ENCODE results near the gene LILRB4. TPM values are rescaled to one million over a fixed set of nuclear protein-coding genes. Genes with fewer than 3 reads are reported as not detected.

Gene LILRB4
- total RNA-seq: not detected in 2 replicates

DNA sequence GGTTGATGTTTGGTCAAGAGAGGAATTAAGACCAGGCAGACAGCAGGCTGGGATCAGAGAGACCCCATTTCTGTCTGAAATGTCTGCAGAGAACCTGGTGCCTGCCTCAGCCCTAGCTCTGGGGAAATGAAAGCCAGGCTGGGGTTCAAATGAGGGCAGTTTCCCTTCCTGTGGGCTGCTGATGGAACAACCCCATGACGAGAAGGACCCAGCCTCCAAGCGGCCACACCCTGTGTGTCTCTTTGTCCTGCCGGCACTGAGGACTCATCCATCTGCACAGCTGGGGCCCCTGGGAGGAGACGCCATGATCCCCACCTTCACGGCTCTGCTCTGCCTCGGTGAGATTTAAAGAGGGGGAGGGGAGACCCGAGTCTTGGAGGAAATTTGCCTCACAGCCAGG is at the start of gene LILRB4:
Gene LILRB4, plus strand, starts transcription at position 256 of the 400 bp plus-strand sequence. Its CDS starts 49 bp downstream, at position 305.

DNA sequence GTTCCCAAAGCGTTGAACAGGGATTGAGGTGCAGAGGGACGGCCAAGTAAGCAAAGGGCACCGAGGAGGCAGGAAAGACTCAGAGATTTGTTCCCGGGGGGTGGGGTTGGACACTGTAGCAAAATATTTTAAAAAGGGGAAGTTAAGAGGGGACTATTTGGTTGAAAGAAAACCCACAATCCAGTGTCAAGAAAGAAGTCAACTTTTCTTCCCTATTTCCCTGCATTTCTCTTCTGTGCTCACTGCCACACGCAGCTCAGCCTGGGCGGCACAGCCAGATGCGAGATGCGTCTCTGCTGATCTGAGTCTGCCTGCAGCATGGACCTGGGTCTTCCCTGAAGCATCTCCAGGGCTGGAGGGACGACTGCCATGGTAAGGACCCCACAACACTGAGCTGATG is 32.5 kb upstream of the LILRB4 start, which contains the start of gene LILRB1:
Gene LILRB1, plus strand, starts transcription at position 223 of the 400 bp plus-strand sequence. CDS start 590 bp downstream, outside the sequence.

Other genes starting within 250 kb of the LILRB4 start
- not detected in 2 replicates for gene TTYH1, start 247.5 kb upstream of the LILRB4 start, total RNA-seq
- 15.6 and 43.0 TPM in 2 replicates for gene LENG8, start 213.8 kb upstream of the LILRB4 start, total RNA-seq
- 6.3 TPM in 2 replicates for gene LENG9, start 199.2 kb upstream of the LILRB4 start, total RNA-seq
- 56.0 and 60.0 TPM in 2 replicates for gene CDC42EP5, start 189.7 kb upstream of the LILRB4 start, total RNA-seq
- gene LAIR2, start 160.2 kb upstream of the LILRB4 start, total RNA-seq: not detected in 2 replicates
- not detected in 2 replicates for gene LILRA2, start 89.2 kb upstream of the LILRB4 start, total RNA-seq
- gene LILRA1, start 69.4 kb upstream of the LILRB4 start, total RNA-seq: not detected in 2 replicates
- gene LILRB1, start 32.5 kb upstream of the LILRB4 start, total RNA-seq: not detected in 2 replicates
- gene KIR3DL3, start 61.5 kb downstream of the LILRB4 start, total RNA-seq: not detected in 2 replicates
- not detected in 2 replicates for gene KIR2DL3, start 75.5 kb downstream of the LILRB4 start, total RNA-seq
- not detected in 2 replicates for gene KIR2DL1, start 106.8 kb downstream of the LILRB4 start, total RNA-seq
- gene KIR2DL4, start 140.6 kb downstream of the LILRB4 start, total RNA-seq: not detected in 2 replicates
- not detected in 2 replicates for gene KIR3DL1, start 153.5 kb downstream of the LILRB4 start, total RNA-seq
- gene KIR2DS4, start 169.7 kb downstream of the LILRB4 start, total RNA-seq: not detected in 2 replicates
- gene KIR3DL2, start 187.5 kb downstream of the LILRB4 start, total RNA-seq: not detected in 2 replicates
- gene FCAR, start 211.2 kb downstream of the LILRB4 start, total RNA-seq: not detected in 2 replicates
- not detected in 2 replicates for gene NCR1, start 243.2 kb downstream of the LILRB4 start, total RNA-seq

Measured in epithelial cell of alveolus of lung (primary cell).